CD14-positive monocyte (primary cell): ENCODE measurements around the gene KLK12. TPM values are rescaled to one million over a fixed set of nuclear protein-coding genes. Genes with fewer than 3 reads are reported as not detected.

Experiments used
- DNase-seq, 3 donors: peaks; one replicate each; pipeline ENCODE4 v3.0.0-alpha.2; 2011 to 2022
- H2AFZ ChIP-seq: 2 replicates; pipeline ENCODE4 v1.6.0; 2012; ENCODE audit warnings: mild to moderate bottlenecking, low read depth, low read length, inconsistent platforms; ENCODE audit not compliant: insufficient read depth, poor library complexity, severe bottlenecking
- H3K27ac ChIP-seq, 2 donors: 1 replicate in 1 of 2; 2 replicates in 1 of 2; pipeline ENCODE4 v1.5.1; 2012 to 2013; ENCODE audit warnings: low read length in 2 of 2, control low read depth in 1 of 2, inconsistent platforms in 1 of 2, low read depth in 1 of 2, mild to moderate bottlenecking in 1 of 2
- H3K27me3 ChIP-seq, 2 donors: one replicate each; pipeline versions ENCODE4 v1.6.0 to v1.6.1; 2011 to 2013; ENCODE audit warnings: low read length in 2 of 2; ENCODE audit not compliant: control insufficient read depth in 2 of 2, insufficient read depth in 2 of 2
- H3K36me3 ChIP-seq, 2 donors: replicated peaks in 1 of 2; 1 replicate in 1 of 2; 2 replicates in 1 of 2; pipeline versions ENCODE4 v1.5.1 to v1.6.1; 2012 to 2013; ENCODE audit warnings: low read length in 2 of 2, control low read depth in 1 of 2, inconsistent platforms in 1 of 2, mild to moderate bottlenecking in 1 of 2; ENCODE audit not compliant: insufficient read depth in 2 of 2, control insufficient read depth in 1 of 2
- H3K4me1 ChIP-seq, 2 donors: 1 replicate in 1 of 2; 2 replicates in 1 of 2; pipeline versions ENCODE4 v1.5.1 to v1.6.1; 2012 to 2013; ENCODE audit warnings: low read length in 2 of 2, control low read depth in 1 of 2, inconsistent platforms in 1 of 2, mild to moderate bottlenecking in 1 of 2, moderate library complexity in 1 of 2; ENCODE audit not compliant: insufficient read depth in 2 of 2, control insufficient read depth in 1 of 2
- H3K4me2 ChIP-seq: replicated peaks from 2 replicates; pipeline ENCODE3; 2012; ENCODE audit warnings: low read length, moderate library complexity, mild to moderate bottlenecking; ENCODE audit not compliant: poor library complexity, severe bottlenecking; ENCODE audit errors: extremely low read depth
- H3K4me3 ChIP-seq, 3 experiments: fragments of 200-600 bp in 1 of 3; sonication (generic) in 1 of 3; replicated peaks in 1 of 3; 1 replicate in 2 of 3; 2 replicates in 1 of 3; pipeline ENCODE4 v1.5.1; 2011 to 2013; ENCODE audit warnings: low read length in 3 of 3, mild to moderate bottlenecking in 3 of 3, control low read depth in 2 of 3, low read depth in 2 of 3, inconsistent platforms in 1 of 3, moderate library complexity in 1 of 3
- H3K79me2 ChIP-seq: 2 replicates; pipeline ENCODE4 v1.6.0; 2012; ENCODE audit warnings: mild to moderate bottlenecking, control low read depth, inconsistent platforms, low read length, moderate library complexity; ENCODE audit not compliant: insufficient read depth
- H3K9ac ChIP-seq: 2 replicates; pipeline ENCODE4 v1.6.0; 2017; ENCODE audit warnings: low read length, mild to moderate bottlenecking; ENCODE audit not compliant: insufficient read depth, poor library complexity, severe bottlenecking
- H3K9me3 ChIP-seq, 2 donors: replicated peaks in 1 of 2; 1 replicate in 1 of 2; 2 replicates in 1 of 2; pipeline versions ENCODE4 v1.5.1 to v1.6.1; 2012 to 2013; ENCODE audit warnings: low read length in 2 of 2, control low read depth in 1 of 2; ENCODE audit not compliant: control insufficient read depth in 1 of 2, insufficient read depth in 1 of 2
- H4K20me1 ChIP-seq: 2 replicates; pipeline ENCODE4 v1.6.0; 2012; ENCODE audit warnings: mild to moderate bottlenecking, low read length, control low read depth, moderate library complexity; ENCODE audit not compliant: insufficient read depth
- H3K27ac Mint-ChIP-seq, 7 donors: one replicate each; pipeline ENCODE4 v1.8.0; 2020; ENCODE audit warnings: mild to moderate bottlenecking in 7 of 7, mixed read lengths in 7 of 7, moderate library complexity in 6 of 7, inconsistent platforms in 2 of 7
- H3K27me3 Mint-ChIP-seq, 3 donors: one replicate each; pipeline ENCODE4 v1.8.0; 2021 to 2022; ENCODE audit warnings: low read depth in 3 of 3, mild to moderate bottlenecking in 3 of 3, mixed read lengths in 3 of 3, moderate library complexity in 3 of 3, inconsistent platforms in 1 of 3
- H3K36me3 Mint-ChIP-seq, 2 donors: one replicate each; pipeline ENCODE4 v1.8.0; 2020; ENCODE audit warnings: mixed read lengths in 2 of 2, inconsistent platforms in 1 of 2, mild to moderate bottlenecking in 1 of 2
- H3K4me1 Mint-ChIP-seq: one replicate; pipeline ENCODE4 v1.8.0; 2020; ENCODE audit warnings: mild to moderate bottlenecking, mixed read lengths
- H3K4me3 Mint-ChIP-seq, 2 donors: one replicate each; pipeline ENCODE4 v1.8.0; 2020; ENCODE audit warnings: mild to moderate bottlenecking in 2 of 2, mixed read lengths in 2 of 2, moderate library complexity in 1 of 2
- H3K9me3 Mint-ChIP-seq, 7 donors: one replicate each; pipeline ENCODE4 v1.8.0; 2020 to 2022; ENCODE audit warnings: mixed read lengths in 7 of 7, mild to moderate bottlenecking in 6 of 7, moderate library complexity in 6 of 7, inconsistent platforms in 2 of 7
- WGBS: methylation state at CpG from one replicate; pipeline ENCODE4 v1.1.5; 2013; ENCODE audit warnings: missing lambda C conversion rate; ENCODE audit not compliant: insufficient coverage; 5-methylcytosine and 5-hydroxymethylcytosine counted together
- intact Hi-C, 2 donors: fragments of 100-400 bp; cut with micrococcal nuclease; formaldehyde crosslinking; loops; one replicate each; pipeline versions ENCODE4 v1.15.0 to v1.15.1; 2023
- polyA plus RNA-seq, 3 donors: library from polyadenylated mRNA; depleted of rRNA in 1 of 3; unstranded in 2 of 3; stranded (reverse) in 1 of 3; fragments of 300-500 nt in 2 of 3; fragments of >200 nt in 1 of 3; fragmentation: Illumina TruSeq in 2 of 3; gene quantifications; 1 replicate in 2 of 3; 2 replicates in 1 of 3; pipeline ENCODE4 v1.2.3, GENCODE V29; 2012 to 2021
- TF ChIP-seq, protein P1 (sequence below): fragments of 200-600 bp; IDR thresholded peaks from one replicate; pipeline ENCODE4 v1.8.0; 2022; ENCODE audit warnings: antibody characterized with exemption, mild to moderate bottlenecking

The KLK12 gene
- polyA plus RNA-seq, 3 donors = not detected

DNA sequence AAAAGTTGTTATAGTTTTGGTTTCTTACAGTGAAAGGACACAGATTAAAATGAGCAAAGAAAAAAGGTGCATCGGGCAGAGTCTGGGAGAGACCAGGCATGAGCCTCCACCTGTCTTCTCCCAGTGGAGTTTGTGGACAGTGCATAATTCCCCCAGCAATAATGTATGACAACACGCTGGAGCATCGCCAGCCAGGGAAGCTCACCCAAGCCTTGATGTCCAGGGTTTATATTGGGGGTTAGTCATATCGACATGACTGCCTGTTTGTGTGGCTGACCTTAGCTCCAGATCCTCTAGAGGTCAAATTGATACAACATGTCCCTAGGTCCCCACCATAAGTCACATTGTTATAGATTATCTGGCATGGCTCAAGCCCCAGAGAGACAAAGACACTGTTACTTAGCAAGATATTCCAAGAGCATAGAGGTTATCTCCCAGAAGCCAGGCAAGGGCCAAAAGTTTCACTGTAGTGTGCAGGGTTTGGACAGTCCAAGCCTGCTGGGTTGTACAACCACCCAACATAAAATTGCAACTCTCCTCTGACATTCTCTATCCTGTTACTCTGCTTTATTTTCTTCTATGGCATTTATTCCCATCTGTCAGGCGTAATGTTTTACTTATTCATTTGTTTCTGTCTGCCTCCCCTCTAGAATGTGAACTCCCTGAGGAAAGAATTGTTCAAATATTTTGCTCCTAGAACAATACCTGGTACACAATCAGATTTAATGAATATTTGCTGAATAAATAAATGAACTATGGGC lies 35.7 kb upstream of the KLK12 start:
- Histone ChIP-seq H3K9ac (no peak overlapping the region), H3K4me3 (no peak overlapping the region), H3K79me2 (no peaks in the 10 kb centered on the region), H3K4me1 (no peaks in the 10 kb centered on the region), H2AFZ (no peak overlapping the region), H3K36me3 (no peaks in the 10 kb centered on the region), H3K27ac (no peak overlapping the region), H3K27me3 (peaks cover 11 to 14% of the 10 kb centered on the region in 2 donors), H3K9me3 (peaks cover 0 to 12% of the 10 kb centered on the region in 2 donors), H4K20me1 (no peaks in the 10 kb centered on the region), H3K4me2 (no peak overlapping the region)
- Mint-ChIP-seq H3K4me3 (peak overlapping the region in 1 of 2 donors; percentile 22), H3K27ac (no peak overlapping the region), H3K27me3 (peaks cover 16 to 31% (median 24%) of the 10 kb centered on the region in 3 donors), H3K4me1 (no peaks in the 10 kb centered on the region), H3K36me3 (no peaks in the 10 kb centered on the region), H3K9me3 (peaks cover 0 to 18% (median 10%) of the 10 kb centered on the region in 7 donors)
- TF ChIP-seq, protein P1, sequence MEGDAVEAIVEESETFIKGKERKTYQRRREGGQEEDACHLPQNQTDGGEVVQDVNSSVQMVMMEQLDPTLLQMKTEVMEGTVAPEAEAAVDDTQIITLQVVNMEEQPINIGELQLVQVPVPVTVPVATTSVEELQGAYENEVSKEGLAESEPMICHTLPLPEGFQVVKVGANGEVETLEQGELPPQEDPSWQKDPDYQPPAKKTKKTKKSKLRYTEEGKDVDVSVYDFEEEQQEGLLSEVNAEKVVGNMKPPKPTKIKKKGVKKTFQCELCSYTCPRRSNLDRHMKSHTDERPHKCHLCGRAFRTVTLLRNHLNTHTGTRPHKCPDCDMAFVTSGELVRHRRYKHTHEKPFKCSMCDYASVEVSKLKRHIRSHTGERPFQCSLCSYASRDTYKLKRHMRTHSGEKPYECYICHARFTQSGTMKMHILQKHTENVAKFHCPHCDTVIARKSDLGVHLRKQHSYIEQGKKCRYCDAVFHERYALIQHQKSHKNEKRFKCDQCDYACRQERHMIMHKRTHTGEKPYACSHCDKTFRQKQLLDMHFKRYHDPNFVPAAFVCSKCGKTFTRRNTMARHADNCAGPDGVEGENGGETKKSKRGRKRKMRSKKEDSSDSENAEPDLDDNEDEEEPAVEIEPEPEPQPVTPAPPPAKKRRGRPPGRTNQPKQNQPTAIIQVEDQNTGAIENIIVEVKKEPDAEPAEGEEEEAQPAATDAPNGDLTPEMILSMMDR = no peak
- DNase-seq = no peak
- WGBS = 93% methylated on average over 3 of the region's 5 CpGs
- intact Hi-C loops = no loop called here

DNA sequence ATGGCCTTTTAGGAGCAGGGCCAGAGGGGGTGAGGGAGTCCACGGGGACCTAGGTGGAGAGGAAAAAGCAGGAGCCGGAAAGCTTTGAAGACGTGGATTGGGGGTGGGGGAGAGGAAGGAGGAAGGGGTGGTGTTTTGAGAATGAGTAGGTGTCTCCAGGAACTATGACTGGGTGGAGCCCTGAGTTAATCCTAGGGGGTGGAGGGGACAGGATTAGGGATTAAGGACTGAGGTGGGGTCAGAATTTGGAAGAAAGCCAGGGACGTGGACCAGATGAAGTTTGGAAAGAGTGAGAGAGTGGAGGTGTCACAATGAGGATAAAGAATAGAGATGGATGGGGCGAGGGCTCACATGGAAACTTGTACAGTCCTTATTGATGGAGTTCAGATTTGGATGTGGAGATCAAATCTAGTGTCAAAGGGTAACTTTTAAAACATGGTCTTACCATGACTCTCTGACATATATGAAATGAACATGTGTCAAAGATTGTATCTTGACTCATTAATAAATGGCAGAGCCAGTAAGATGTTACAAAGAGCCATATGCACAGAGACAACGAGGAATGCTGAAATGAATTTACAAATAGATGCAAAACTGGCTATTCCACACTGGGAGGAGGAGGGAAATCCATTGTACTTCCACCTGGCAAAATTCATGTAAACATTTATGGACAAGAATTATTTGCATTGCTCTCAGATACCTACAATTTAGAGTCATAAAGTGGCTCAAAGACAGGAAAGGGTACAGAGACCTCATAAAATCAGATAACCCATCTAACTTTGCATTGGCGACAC lies 31.8 kb upstream of the KLK12 start:
- H3K4me1 ChIP-seq = no peaks in the 10 kb centered on the region
- H4K20me1 ChIP-seq = no peaks in the 10 kb centered on the region
- no peaks in the 10 kb centered on the region for H3K9me3 ChIP-seq
- intact Hi-C loops = no loop called here
- H3K27me3 ChIP-seq = peaks cover 27 to 46% of the 10 kb centered on the region in 2 donors
- H3K4me1 Mint-ChIP-seq = peaks cover 2% of the 10 kb centered on the region
- no peak overlapping the region for H3K9ac ChIP-seq
- DNase-seq = no peak
- H3K4me3 ChIP-seq = no peak overlapping the region
- no peaks in the 10 kb centered on the region for H3K79me2 ChIP-seq
- peaks cover under 1 to 14% (median 3%) of the 10 kb centered on the region in 7 donors for H3K9me3 Mint-ChIP-seq
- peak overlapping the region in 1 of 2 donors; percentile 48 for H3K4me3 Mint-ChIP-seq
- H3K27me3 Mint-ChIP-seq = peaks cover 39 to 49% (median 39%) of the 10 kb centered on the region in 3 donors
- WGBS = 59% methylated on average over 4 of the region's 7 CpGs
- H3K36me3 ChIP-seq = no peaks in the 10 kb centered on the region
- H2AFZ ChIP-seq = no peak overlapping the region
- H3K27ac Mint-ChIP-seq = no peak overlapping the region
- TF ChIP-seq, protein P1 = no peak
- no peaks in the 10 kb centered on the region for H3K36me3 Mint-ChIP-seq
- H3K4me2 ChIP-seq = no peak overlapping the region
- H3K27ac ChIP-seq = no peak overlapping the region
